AG20443 (cell line): ENCODE results near the gene PTPRN2.

Experiments used
- DNase-seq: peaks from one replicate; pipeline ENCODE4 v3.0.0; 2012; ENCODE audit warnings: low spot score, mixed read lengths

The PTPRN2 gene

GRCh38 chr7:157875230-157876179, 712.1 kb downstream of the PTPRN2 start:
- no peak for DNase-seq

GRCh38 chr7:157874870-157875229, 712.8 kb downstream of the PTPRN2 start:
- DNase-seq: no peak

GRCh38 chr7:157874208-157874816, 713.3 kb downstream of the PTPRN2 start:
- no peak for DNase-seq

- no peak for DNase-seq
Measured at GRCh38 chr7:157873664-157874063, 714.0 kb downstream of the PTPRN2 start.

- DNase-seq: no peak
Measured at GRCh38 chr7:157873181-157873580, 714.4 kb downstream of the PTPRN2 start.

- DNase-seq: no peak
Measured at GRCh38 chr7:157872447-157872846, 715.2 kb downstream of the PTPRN2 start.

- DNase-seq: no peak
Measured at GRCh38 chr7:157871681-157872080, 715.9 kb downstream of the PTPRN2 start.

GRCh38 chr7:157870644-157871290, 716.9 kb downstream of the PTPRN2 start:
- DNase-seq: no peak

GRCh38 chr7:157869793-157870192, 717.8 kb downstream of the PTPRN2 start:
- DNase-seq: no peak

- no peak for DNase-seq
Measured at GRCh38 chr7:157867685-157868305, 719.8 kb downstream of the PTPRN2 start.

GRCh38 chr7:157866336-157866924, 721.2 kb downstream of the PTPRN2 start:
- DNase-seq: no peak

GRCh38 chr7:157865351-157866165, 722.1 kb downstream of the PTPRN2 start:
- no peak for DNase-seq

- DNase-seq: no peak
Measured at GRCh38 chr7:157864911-157865310, 722.7 kb downstream of the PTPRN2 start.

GRCh38 chr7:157863906-157864810, 723.5 kb downstream of the PTPRN2 start:
- no peak for DNase-seq

- no peak for DNase-seq
Measured at GRCh38 chr7:157863176-157863575, 724.4 kb downstream of the PTPRN2 start.

GRCh38 chr7:157862731-157863130, 724.9 kb downstream of the PTPRN2 start:
- DNase-seq: no peak

GRCh38 chr7:157861551-157861950, 726.1 kb downstream of the PTPRN2 start:
- DNase-seq: no peak

- no peak for DNase-seq
Measured at GRCh38 chr7:157861031-157861491, 726.6 kb downstream of the PTPRN2 start.

GRCh38 chr7:157860406-157860805, 727.2 kb downstream of the PTPRN2 start:
- DNase-seq: no peak

- DNase-seq: no peak
Measured at GRCh38 chr7:157859915-157860314, 727.7 kb downstream of the PTPRN2 start.
